ENCODE results near the gene AFTPH.

The AFTPH gene

GRCh38 chr2:64615192-64615763 is 91.2 kb downstream of the AFTPH start:
- no peak for TF ChIP-seq CTCF (IDR thresholded peaks at IDR 0.05; ENCODE audit: low read depth, low read length, missing control alignments)
- DNase-seq (ENCODE audit: low read depth), result no peak
- H3K4me3 ChIP-seq (ENCODE audit: low read depth, low read length), result no peak overlapping the region

- no peak for DNase-seq (ENCODE audit: low read depth)
- TF ChIP-seq CTCF (IDR thresholded peaks at IDR 0.05; ENCODE audit: low read depth, low read length, missing control alignments), result no peak
- no peak overlapping the region for H3K4me3 ChIP-seq (ENCODE audit: low read depth, low read length)
These were observed 91.9 kb downstream of the AFTPH start for GRCh38 chr2:64615844-64616536.

- no peak for TF ChIP-seq CTCF (IDR thresholded peaks at IDR 0.05; ENCODE audit: low read depth, low read length, missing control alignments)
- DNase-seq (ENCODE audit: low read depth), result no peak
- H3K4me3 ChIP-seq (ENCODE audit: low read depth, low read length), result no peak overlapping the region
These were observed 93.6 kb downstream of the AFTPH start for GRCh38 chr2:64617631-64618151.

- no peak for TF ChIP-seq CTCF (IDR thresholded peaks at IDR 0.05; ENCODE audit: low read depth, low read length, missing control alignments)
- H3K4me3 ChIP-seq (ENCODE audit: low read depth, low read length), result no peak overlapping the region
- no peak for DNase-seq (ENCODE audit: low read depth)
These were observed 96.5 kb downstream of the AFTPH start for GRCh38 chr2:64620661-64621060.

- no peak for DNase-seq (ENCODE audit: low read depth)
- TF ChIP-seq CTCF (IDR thresholded peaks at IDR 0.05; ENCODE audit: low read depth, low read length, missing control alignments), result no peak
- H3K4me3 ChIP-seq (ENCODE audit: low read depth, low read length), result no peak overlapping the region
These were observed 98.5 kb downstream of the AFTPH start for GRCh38 chr2:64622443-64623241.

- DNase-seq (ENCODE audit: low read depth), result no peak
- no peak for TF ChIP-seq CTCF (IDR thresholded peaks at IDR 0.05; ENCODE audit: low read depth, low read length, missing control alignments)
- no peak overlapping the region for H3K4me3 ChIP-seq (ENCODE audit: low read depth, low read length)
These were observed 99.2 kb downstream of the AFTPH start for GRCh38 chr2:64623242-64623850.

Data from GM12864 (cell line).